Breast epithelium (tissue), 4 donors: Measurements from ENCODE around the gene ADH1A. TPM values are rescaled to one million over a fixed set of nuclear protein-coding genes. Genes with fewer than 3 reads are reported as not detected.
"Not testable (repeated sequence)": the region's sequence is repeated elsewhere in the genome, so short reads cannot be mapped to it uniquely, and the experiment has no call there.

Experiments used
- DNase-seq, 2 donors: peaks; one replicate each; pipeline ENCODE4 v3.0.0-alpha.2; 2019; ENCODE audit warnings: low spot score in 2 of 2
- H3K27ac ChIP-seq, 2 donors: fragments of 200-600 bp; sonication (generic) in 1 of 2; one replicate each; pipeline ENCODE4 v1.5.1; 2016 to 2019; ENCODE audit warnings: mild to moderate bottlenecking in 1 of 2
- H3K27me3 ChIP-seq, 2 donors: fragments of 200-600 bp; sonication (generic) in 1 of 2; one replicate each; pipeline versions ENCODE4 v1.5.1 to v1.6.0; 2017 to 2019; ENCODE audit warnings: control low read depth in 1 of 2, mild to moderate bottlenecking in 1 of 2
- H3K36me3 ChIP-seq: fragments of 200-600 bp; one replicate; pipeline ENCODE4 v1.5.1; 2019
- H3K4me1 ChIP-seq, 2 donors: fragments of 200-600 bp; sonication (generic); one replicate each; pipeline ENCODE4 v1.5.1; 2016 to 2019; ENCODE audit warnings: control low read depth in 1 of 2
- H3K4me3 ChIP-seq, 3 donors: fragments of 200-600 bp; sonication (generic); 1 replicate in 2 of 3; 2 replicates in 1 of 3; pipeline ENCODE4 v1.5.1; 2016 to 2019; ENCODE audit warnings: mild to moderate bottlenecking in 3 of 3, moderate library complexity in 2 of 3
- H3K9me3 ChIP-seq, 2 donors: fragments of 200-600 bp; sonication (generic) in 1 of 2; one replicate each; pipeline ENCODE4 v1.5.1; 2016 to 2019; ENCODE audit warnings: control low read depth in 1 of 2
- POLR2A ChIP-seq: fragments of 450-650 bp; IDR thresholded peaks from one replicate; pipeline ENCODE4 v1.6.1; 2016; ENCODE audit warnings: antibody characterized with exemption, mild to moderate bottlenecking, moderate library complexity
- POLR2AphosphoS5 ChIP-seq, 3 donors: sonication (generic); formaldehyde crosslinking; IDR thresholded peaks; one replicate each; pipeline ENCODE4 v1.6.1; 2017; ENCODE audit warnings: antibody characterized with exemption in 3 of 3
- intact Hi-C: fragments of 100-400 bp; cut with DNase I; formaldehyde crosslinking; loops from one replicate; pipeline ENCODE4 v1.15.1; 2023; ENCODE audit warnings: low total_unique reads
- total RNA-seq, 3 donors: library from RNA; depleted of rRNA; stranded (reverse); fragments of >200 nt; gene quantifications; one replicate each; pipeline ENCODE4 v1.1.0, GENCODE V29; 2016
- TF ChIP-seq, protein P1 (sequence below), 3 donors: fragments of 450-650 bp; IDR thresholded peaks; one replicate each; pipeline ENCODE4 v1.5.1; 2016 to 2017; ENCODE audit warnings: antibody characterized with exemption in 3 of 3, mild to moderate bottlenecking in 3 of 3, moderate library complexity in 3 of 3

ADH1A gene
- total RNA-seq, 3 donors from 2014 or later: 0.66 to 2.3 TPM; not detected in 1

DNA sequence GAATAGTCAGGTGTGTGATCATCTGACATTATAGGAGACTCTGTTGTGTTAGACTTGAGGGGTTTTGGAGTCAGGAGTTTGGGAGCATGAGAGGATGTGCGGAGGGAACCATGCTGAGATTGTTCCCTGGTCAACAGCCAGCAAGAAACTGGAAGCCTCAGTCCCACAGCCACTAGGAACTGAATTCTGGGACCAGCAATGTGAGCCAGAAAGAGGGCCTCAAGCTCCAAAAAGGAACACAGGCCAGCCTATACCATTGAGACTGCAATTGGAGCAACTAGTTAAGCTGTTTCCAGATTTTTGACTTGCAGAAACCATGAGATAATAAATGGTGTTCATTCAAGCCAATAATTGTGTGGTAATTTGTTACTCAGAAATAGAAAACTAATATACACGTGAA is 39.1 kb upstream of the ADH1A start:
- no peak for DNase-seq
- H3K36me3 ChIP-seq: no peaks in the 10 kb centered on the region
- no peak overlapping the region for H3K27ac ChIP-seq
- TF ChIP-seq POLR2AphosphoS5 (IDR thresholded peaks at IDR 0.05) (no peak), POLR2A (no peak)
- TF ChIP-seq, protein P1, sequence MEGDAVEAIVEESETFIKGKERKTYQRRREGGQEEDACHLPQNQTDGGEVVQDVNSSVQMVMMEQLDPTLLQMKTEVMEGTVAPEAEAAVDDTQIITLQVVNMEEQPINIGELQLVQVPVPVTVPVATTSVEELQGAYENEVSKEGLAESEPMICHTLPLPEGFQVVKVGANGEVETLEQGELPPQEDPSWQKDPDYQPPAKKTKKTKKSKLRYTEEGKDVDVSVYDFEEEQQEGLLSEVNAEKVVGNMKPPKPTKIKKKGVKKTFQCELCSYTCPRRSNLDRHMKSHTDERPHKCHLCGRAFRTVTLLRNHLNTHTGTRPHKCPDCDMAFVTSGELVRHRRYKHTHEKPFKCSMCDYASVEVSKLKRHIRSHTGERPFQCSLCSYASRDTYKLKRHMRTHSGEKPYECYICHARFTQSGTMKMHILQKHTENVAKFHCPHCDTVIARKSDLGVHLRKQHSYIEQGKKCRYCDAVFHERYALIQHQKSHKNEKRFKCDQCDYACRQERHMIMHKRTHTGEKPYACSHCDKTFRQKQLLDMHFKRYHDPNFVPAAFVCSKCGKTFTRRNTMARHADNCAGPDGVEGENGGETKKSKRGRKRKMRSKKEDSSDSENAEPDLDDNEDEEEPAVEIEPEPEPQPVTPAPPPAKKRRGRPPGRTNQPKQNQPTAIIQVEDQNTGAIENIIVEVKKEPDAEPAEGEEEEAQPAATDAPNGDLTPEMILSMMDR (IDR thresholded peaks at IDR 0.05): no peak
- H3K9me3 ChIP-seq: no peaks in the 10 kb centered on the region
- no peaks in the 10 kb centered on the region for H3K4me1 ChIP-seq
- no peaks in the 10 kb centered on the region for H3K27me3 ChIP-seq
- H3K4me3 ChIP-seq: no peak overlapping the region
- intact Hi-C loops: no loop called here

DNA sequence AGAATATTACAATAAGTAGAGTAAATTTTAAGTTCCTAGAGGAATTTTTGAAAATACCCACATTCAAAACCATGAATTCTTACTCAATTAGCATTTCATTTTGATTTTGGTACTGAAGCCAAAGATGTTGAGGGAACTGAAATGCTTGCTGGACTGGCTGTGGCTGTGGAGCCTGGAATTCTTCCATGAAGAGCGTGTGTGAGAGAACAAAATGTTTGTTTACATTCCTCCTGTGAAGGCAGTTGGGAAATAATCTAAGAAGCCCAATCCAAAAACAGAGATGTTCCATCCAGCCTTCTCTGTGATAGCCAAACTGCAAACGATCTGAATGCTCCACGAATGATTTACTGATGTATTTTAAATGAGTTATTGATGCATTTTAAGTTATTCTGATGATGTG is 34.2 kb upstream of the ADH1A start:
- Histone ChIP-seq H3K4me3 (no peak overlapping the region), H3K4me1 (no peaks in the 10 kb centered on the region), H3K9me3 (no peaks in the 10 kb centered on the region), H3K27ac (peak overlapping the region; percentile 63 to 73), H3K27me3 (no peaks in the 10 kb centered on the region), H3K36me3 (no peaks in the 10 kb centered on the region)
- TF ChIP-seq POLR2AphosphoS5 (IDR thresholded peaks at IDR 0.05): peak in 2 of 3 donors; percentile 55 to 82
- TF ChIP-seq, protein P1 (IDR thresholded peaks at IDR 0.05): no peak
- peak in 1 of 2 donors; percentile 36 for DNase-seq
- intact Hi-C loops: loop anchor here (5.0 kb wide), 1 partner anchor 482 kb away; no protein-coding TSS in a partner anchor

DNA sequence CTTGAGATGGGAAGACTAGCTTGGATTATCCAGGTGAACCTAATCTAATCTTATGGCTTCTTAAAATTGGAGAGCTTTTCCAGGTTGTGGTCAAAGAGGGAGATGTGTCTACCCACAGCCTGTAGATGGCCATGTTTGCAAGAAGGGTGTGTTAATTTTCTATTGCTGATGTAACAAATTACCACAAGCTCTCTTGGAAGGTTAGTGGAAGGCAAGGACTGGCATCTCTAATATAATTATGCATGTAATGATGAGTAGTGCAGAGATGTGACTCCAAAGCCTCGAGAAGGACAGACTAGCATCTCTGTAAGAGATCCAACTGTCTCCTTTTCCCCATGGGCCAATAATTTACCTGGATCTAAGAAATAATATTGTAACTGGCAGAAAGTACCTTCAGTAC is 33.6 kb upstream of the ADH1A start:
- Histone ChIP-seq H3K27me3 (no peaks in the 10 kb centered on the region), H3K36me3 (no peaks in the 10 kb centered on the region), H3K4me1 (no peaks in the 10 kb centered on the region), H3K27ac (peak overlapping the region; percentile 63 to 84), H3K4me3 (no peak overlapping the region), H3K9me3 (no peaks in the 10 kb centered on the region)
- intact Hi-C loops: loop anchor here (5.0 kb wide), 1 partner anchor 483 kb away; no protein-coding TSS in a partner anchor
- DNase-seq: no peak
- TF ChIP-seq, protein P1 (IDR thresholded peaks at IDR 0.05): no peak
- TF ChIP-seq POLR2A (no peak), POLR2AphosphoS5 (IDR thresholded peaks at IDR 0.05) (no peak)

DNA sequence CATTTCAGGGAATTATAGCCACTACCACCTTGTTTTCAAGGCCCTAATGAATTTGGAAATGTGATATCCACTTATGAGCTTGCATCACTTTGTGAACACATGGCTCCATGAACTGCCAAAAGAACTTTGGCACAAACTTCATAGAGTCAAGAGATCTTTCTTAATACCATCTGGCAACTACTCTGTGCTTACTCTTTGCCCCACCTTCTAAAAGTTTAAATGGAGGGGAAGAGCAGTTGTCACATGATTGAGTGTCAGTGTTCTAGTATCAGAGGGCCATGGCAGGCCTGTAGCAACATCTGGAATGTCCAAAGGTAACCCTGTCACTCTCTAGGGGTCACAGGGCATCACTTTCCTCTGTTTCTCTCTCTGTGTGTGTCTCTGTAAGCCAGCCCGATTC is 33.0 kb upstream of the ADH1A start:
- Histone ChIP-seq H3K9me3 (no peaks in the 10 kb centered on the region), H3K4me3 (no peak overlapping the region), H3K27me3 (no peaks in the 10 kb centered on the region), H3K36me3 (no peaks in the 10 kb centered on the region), H3K4me1 (no peaks in the 10 kb centered on the region), H3K27ac (peak overlapping the region; percentile 63 to 84)
- peak in 2 of 3 donors; percentile 72 to 90 for TF ChIP-seq POLR2AphosphoS5 (IDR thresholded peaks at IDR 0.05)
- TF ChIP-seq, protein P1 (IDR thresholded peaks at IDR 0.05): no peak
- no peak for DNase-seq
- intact Hi-C loops: loop anchor here (5.0 kb wide), 1 partner anchor 484 kb away; no protein-coding TSS in a partner anchor

DNA sequence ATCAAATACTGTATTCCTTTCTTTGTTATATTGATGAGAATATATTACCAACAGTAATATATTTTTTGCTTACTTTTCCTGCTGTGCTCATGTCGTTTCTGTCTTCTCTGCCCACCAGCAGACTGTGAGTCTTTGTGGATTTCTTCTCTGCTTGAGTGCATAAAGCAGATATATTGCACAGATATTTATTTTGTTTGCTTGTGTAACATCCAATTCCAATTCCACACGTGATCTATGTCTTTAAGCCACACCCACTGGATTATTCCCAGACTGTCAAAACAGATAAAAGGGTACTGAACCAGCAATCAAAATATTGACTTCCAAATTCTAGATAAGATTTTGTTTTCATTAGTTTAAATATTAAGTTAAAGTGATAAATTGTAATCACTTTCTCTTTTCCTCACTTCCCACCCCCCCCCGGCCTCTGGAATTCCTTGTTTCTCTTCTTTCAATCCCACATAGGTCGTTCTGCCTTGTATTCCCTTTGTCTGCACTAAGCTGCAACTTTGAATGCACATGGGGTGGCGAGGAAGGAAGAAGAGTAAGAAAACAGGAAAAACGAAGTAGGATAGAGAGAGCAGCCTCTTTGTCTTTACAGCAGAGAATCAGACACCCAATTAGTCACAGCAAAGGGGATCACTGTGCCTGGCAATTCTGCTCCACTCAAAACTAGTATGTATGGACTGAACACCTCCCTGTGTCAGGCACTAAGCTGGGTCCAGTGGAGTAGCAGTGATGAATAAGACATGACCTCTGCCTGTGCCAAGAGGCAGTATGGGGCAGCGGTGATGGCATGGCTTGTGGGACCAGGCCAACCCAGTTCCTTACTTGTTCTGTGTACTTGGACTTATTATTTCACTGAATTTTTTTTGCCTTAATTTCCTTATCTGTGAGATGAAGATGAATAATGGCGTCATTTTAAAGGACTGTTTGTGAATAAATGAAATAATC is 30.7 kb upstream of the ADH1A start, which contains the start of gene ADH1B:
TSS of gene ADH1B (minus strand) at position 161 of the 951 bp plus-strand sequence. CDS start at position 91, 70 bp downstream.
- Histone ChIP-seq H3K27ac (peak within 1 kb of the TSS; percentile 63 to 84), H3K9me3 (no peaks in the 10 kb centered on the region), H3K27me3 (no peaks in the 10 kb centered on the region), H3K36me3 (no peaks in the 10 kb centered on the region), H3K4me3 (peak within 1 kb of the TSS; percentile 23 to 52 (median 45)), H3K4me1 (no peaks in the 10 kb centered on the region)
- DNase-seq: no peak
- TF ChIP-seq POLR2A: peak; percentile 6
- TF ChIP-seq, protein P1 (IDR thresholded peaks at IDR 0.05): no peak
- TF ChIP-seq POLR2AphosphoS5 (IDR thresholded peaks at IDR 0.05): peak in 1 of 3 donors; percentile 35
- intact Hi-C loops: loop anchor here (5.0 kb wide), 1 partner anchor 486 kb away; no protein-coding TSS in a partner anchor

DNA sequence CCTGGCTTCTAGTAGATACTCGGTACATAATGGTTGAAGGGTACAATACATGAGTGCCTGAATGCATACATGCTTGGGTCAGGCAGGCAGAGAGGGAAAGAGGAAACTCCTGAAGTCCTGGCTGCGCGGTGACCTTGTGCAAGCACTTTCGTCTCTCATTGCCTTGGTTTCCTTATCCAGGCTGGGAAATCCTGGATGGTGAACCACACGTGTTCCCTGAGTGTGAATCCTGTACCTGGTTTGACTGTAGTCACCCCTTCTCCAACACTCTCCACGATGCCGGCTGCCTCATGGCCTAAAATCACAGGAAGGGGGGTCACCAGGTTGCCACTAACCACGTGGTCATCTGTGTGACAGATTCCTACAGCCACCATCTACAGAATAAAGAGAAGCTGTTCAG is 27.0 kb upstream of the ADH1A start:
- Histone ChIP-seq H3K4me3 (peak overlapping the region in 2 of 3 donors; percentile 40 to 45), H3K27ac (peak overlapping the region in 1 of 2 donors; percentile 78)
- H3K9me3 ChIP-seq, H3K27me3 ChIP-seq, H3K4me1 ChIP-seq, intact Hi-C loops, H3K36me3 ChIP-seq, DNase-seq: not testable (repeated sequence)
